BJ (cell line): Measurements from ENCODE around the gene RTF2. TPM values are rescaled to one million over a fixed set of nuclear protein-coding genes. Genes with fewer than 3 reads are reported as not detected.

Experiments
- CTCF ChIA-PET: fragments of 350-600 bp; formaldehyde crosslinking; extraction: SDS; loops from one replicate; lab custom pipeline; 2021; ENCODE audit warnings: antibody characterized with exemption, inconsistent platforms; lab: Yijun Ruan, JAX
- POLR2A ChIA-PET: fragments of 300-600 bp; sonication (Branson Sonifier 250); formaldehyde crosslinking; extraction: SDS; loops from one replicate; lab custom pipeline; 2021; ENCODE audit warnings: antibody characterized with exemption; lab: Charles Lee
- DNase-seq: peaks from one replicate; pipeline ENCODE4 v3.0.0-alpha.2; 2011; ENCODE audit warnings: low read depth
- H3K27me3 ChIP-seq: 2 replicates; pipeline ENCODE4 v1.6.0; 2011; ENCODE audit warnings: low read length; ENCODE audit not compliant: control insufficient read depth, insufficient read depth
- H3K36me3 ChIP-seq: 2 replicates; pipeline ENCODE4 v1.5.1; 2011; ENCODE audit warnings: low read length; ENCODE audit not compliant: control insufficient read depth, insufficient read depth
- H3K4me3 ChIP-seq: 2 replicates; pipeline ENCODE4 v1.5.1; 2011; ENCODE audit warnings: low read depth, mild to moderate bottlenecking, control low read depth, low read length
- CTCF ChIP-seq: IDR thresholded peaks from 2 replicates; pipeline ENCODE4 v1.5.1; 2011; ENCODE audit warnings: low read depth, mild to moderate bottlenecking, control low read depth, inconsistent platforms, low read length, moderate library complexity; ENCODE audit not compliant: insufficient read depth
- polyA plus RNA-seq: library from polyadenylated mRNA; depleted of rRNA; stranded (reverse); fragments of >200 nt; gene quantifications from 2 replicates; pipeline ENCODE4 v1.2.3, GENCODE V29; 2011

The RTF2 gene
- polyA plus RNA-seq, 1 experiment, result 145 TPM

GRCh38 chr20:56467968-56468315, 485 bp upstream of the RTF2 start:
- no peak for DNase-seq
- no peak for TF ChIP-seq CTCF
- ChIA-PET POLR2A (no interaction called here), CTCF (interaction anchor here (1.3 to 1.4 kb wide), 2 partner anchors 28 to 69 kb away, joined by 3 to 4 read pairs; no protein-coding TSS in a partner anchor)
- Histone ChIP-seq H3K27me3 (no peaks in the 10 kb centered on the region), H3K36me3 (no peaks in the 10 kb centered on the region), H3K4me3 (peak overlapping the region; percentile 68)

- ChIA-PET POLR2A (interaction anchor here (0.6 kb wide), 1 partner anchor 110 kb away, joined by 3 read pairs; the partner anchor contains the start of gene FAM210B), CTCF (interaction anchor here (1.3 to 1.4 kb wide), 2 partner anchors 29 to 70 kb away, joined by 3 to 4 read pairs; no protein-coding TSS in a partner anchor)
- TF ChIP-seq CTCF, result no peak
- Histone ChIP-seq H3K27me3 (no peaks in the 10 kb centered on the region), H3K4me3 (peak overlapping the region; percentile 68), H3K36me3 (peaks cover 4% of the 10 kb centered on the region; the same call in 1 of the 2 replicates)
- no peak for DNase-seq
Measured at GRCh38 chr20:56469077-56469449, 636 bp downstream of the RTF2 start.

GRCh38 chr20:56483970-56484369, 15.5 kb downstream of the RTF2 start:
- POLR2A ChIA-PET, result no interaction called here
- DNase-seq, result no peak
- no peak for TF ChIP-seq CTCF
- H3K4me3 ChIP-seq, result no peak overlapping the region
- CTCF ChIA-PET, result interaction anchor here (1.8 kb wide), 2 partner anchors 83 to 85 kb away, joined by 3 to 5 read pairs; no protein-coding TSS in a partner anchor
- no peaks in the 10 kb centered on the region for H3K27me3 ChIP-seq
- peaks cover 18% of the 10 kb centered on the region for H3K36me3 ChIP-seq

GRCh38 chr20:56487216-56487615, 18.8 kb downstream of the RTF2 start:
- H3K4me3 ChIP-seq, result no peak overlapping the region
- POLR2A ChIA-PET, result no interaction called here
- no peaks in the 10 kb centered on the region for H3K27me3 ChIP-seq
- peaks cover 13% of the 10 kb centered on the region for H3K36me3 ChIP-seq
- no peak for TF ChIP-seq CTCF
- CTCF ChIA-PET, result no interaction called here
- no peak for DNase-seq

- ChIA-PET POLR2A (no interaction called here), CTCF (no interaction called here)
- Histone ChIP-seq H3K27me3 (no peaks in the 10 kb centered on the region), H3K36me3 (peaks cover 14% of the 10 kb centered on the region), H3K4me3 (no peak overlapping the region)
- no peak for DNase-seq
- TF ChIP-seq CTCF, result no peak
Measured at GRCh38 chr20:56488566-56488965, 20.1 kb downstream of the RTF2 start.
